Stimulated activated CD8-positive, alpha-beta memory T cell treated with anti-CD3 and anti-CD28 coated beads, Interleukin-12 subunit alpha, Interleukin-12 subunit beta, amount 100 ng/mL, for 4 hours (primary cell): Measurements from ENCODE around the gene NPS.

ENCODE experiments used
- DNase-seq: peaks from one replicate; pipeline ENCODE4 v3.0.0-alpha.2; 2020; ENCODE audit warnings: low read depth

NPS gene, protein sequence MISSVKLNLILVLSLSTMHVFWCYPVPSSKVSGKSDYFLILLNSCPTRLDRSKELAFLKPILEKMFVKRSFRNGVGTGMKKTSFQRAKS

DNA sequence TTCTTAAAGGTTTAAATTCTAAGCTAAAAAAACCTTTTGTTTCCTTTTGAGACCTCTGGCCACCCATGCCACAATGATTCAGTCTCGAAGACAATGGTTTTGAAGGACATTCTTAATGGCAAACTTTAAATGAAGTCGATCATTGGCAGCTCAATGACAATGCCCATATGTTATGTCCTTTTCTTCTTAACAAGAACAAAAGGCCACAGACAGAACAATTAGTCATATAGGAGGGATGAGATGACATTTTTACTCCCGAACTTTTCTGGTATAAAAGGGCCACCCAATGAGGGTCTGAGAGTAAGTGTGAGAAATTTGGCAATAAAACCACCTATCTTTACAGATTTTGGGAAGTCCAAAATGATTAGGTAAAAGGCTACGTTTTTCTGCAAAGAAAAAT is at the start of gene NPS:
TSS of gene NPS (plus strand) at position 301 of the 400 bp plus-strand sequence. CDS start at position 361, 60 bp downstream.
- DNase-seq: no peak

DNA sequence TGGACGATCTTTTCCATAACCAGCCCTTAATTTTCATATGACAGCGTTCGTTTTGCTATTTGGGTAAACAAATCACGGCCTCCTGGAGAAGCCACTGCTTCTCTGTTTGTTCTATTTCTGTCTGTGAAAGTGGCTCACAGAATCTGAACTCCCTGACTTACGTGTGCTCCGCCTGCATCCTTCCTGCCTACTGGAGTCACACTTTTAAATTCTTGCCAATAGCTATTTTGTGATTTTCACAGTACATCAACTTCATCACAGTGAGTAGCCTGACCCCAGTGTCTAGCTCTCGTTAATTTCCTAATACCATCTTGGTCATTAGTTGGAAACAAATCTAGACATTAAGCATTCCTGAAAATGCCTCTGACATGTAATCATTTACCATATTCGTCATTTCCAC is 49.0 kb upstream of the NPS start:
- DNase-seq: no peak

DNA sequence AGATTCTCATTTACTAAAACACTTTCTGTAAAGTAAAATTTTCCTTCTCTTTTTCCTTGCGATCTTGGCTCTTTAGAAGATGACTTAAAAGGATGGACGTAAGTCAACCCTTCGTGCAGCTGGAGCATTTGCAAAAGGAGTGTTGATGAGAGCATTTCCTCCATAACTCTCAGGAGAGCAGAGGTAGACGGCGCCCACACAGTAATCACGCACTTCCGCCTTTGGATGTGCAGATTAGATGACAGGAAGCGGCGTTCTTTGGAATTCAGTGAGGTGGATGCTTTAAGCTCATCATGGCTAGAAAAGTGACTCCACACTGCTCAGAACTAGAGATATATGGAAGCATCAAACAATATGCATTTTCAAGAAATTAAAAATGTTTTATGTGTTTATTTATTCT is 43.0 kb upstream of the NPS start:
- no peak for DNase-seq

DNA sequence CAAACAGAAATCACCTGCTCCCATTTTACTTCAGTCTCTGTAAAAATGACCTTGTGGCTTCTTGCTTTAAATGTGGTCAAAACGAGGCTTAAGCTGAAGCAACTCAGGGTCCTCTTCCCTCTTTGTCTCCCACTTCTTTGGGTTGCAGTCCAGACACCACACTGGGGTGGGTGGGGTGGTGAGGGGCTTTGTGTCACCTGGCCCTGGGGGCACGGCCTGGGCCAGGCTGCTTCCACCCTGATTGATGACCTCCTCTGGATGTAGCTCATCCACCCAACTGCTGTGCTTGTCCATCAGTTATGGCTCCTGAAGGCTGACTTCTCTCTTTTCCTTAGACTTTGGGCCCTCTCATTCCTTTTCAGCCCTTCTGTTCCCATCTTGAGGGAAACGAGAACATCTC is 26.8 kb upstream of the NPS start:
- DNase-seq: no peak

DNA sequence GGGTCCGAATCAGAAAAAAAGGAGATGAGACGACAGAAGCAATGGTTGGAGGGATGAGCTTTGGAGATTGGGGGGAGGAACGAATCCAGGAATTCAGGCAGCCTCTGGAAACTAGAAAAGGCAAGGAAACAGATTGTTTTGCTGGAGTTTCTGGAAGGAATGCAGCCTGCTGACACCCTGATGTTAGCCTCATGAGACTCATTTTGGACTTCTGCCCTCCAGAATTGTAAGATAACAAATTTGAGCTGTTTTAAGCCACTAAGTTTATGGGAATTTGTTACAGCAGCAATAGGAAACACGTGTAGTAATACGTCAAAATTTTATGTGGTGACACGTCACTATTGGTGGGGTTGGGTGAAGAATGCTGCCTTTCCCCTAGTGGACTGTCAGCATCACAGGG is 25.6 kb upstream of the NPS start:
- no peak for DNase-seq

DNA sequence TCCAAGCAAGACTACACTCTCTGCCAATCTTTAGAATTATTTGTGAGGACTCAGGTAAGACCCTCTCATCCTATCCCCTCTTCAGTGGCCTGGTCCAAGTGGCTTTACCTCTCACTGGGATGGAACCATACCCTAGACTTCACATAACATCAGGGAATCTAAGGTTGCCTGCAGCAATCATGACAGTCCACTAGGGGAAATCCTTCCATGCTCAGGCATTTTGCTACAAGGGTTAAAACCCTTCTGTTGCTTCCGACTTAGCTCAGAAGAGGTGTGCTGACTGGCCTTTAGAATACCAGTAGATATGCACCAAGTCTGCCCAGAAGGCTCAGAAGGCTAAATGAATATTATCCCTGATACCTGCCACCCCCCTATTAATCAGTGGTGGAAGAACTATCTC is 24.9 kb upstream of the NPS start:
- DNase-seq: no peak

DNA sequence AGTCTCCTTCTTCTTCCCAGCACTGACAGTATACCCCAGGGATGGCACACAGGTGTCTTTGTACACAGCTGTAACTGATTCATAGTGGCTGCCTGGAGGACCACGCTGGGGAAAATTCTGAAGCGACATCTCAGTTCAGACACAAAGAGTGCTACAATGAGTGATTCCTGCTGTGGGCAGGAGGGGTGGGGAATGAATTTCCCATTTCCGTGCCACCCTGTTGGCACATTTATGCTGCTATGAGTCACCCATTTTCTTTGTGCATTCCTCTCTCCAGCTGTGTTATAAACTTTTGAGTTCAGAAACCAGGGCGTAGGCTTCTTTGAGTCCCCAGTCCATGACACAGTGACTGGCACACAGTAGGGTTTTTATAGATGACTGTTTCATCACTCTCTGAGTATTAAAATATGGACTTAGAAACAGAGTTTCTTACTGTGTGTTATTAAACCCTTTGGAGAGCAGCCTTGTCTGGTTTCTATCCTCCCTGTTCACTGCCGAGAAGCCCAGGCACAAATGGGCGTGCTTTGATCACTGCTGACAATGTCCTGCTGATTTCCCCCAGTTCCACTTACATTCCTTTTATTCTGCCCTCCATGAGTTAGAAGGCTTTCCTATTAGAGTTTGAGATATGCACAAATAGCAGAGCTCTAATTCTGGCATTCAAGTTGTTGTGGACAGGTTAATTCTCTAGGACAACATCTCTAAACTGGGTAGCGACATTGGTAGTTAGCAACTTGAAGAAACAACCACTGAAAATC is 24.0 kb upstream of the NPS start:
- DNase-seq: no peak

DNA sequence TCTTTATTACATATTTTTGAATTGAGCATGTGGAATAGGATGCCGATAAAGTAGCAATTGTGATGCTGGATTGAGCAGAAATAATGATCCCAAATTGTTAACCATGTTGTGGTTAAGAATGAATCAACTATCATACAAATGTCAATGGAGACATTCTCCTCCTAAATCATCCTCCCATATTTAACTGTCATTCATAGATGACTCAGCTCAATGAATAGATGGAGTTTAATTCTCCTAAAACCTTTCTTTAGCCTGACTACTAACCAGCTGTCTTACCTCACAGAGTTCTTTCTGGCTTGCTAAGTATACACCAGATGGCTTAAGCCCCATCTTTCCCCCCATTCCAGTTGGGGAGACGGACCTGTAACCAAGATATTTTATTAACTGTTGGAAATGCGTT is 23.4 kb upstream of the NPS start:
- DNase-seq: no peak

DNA sequence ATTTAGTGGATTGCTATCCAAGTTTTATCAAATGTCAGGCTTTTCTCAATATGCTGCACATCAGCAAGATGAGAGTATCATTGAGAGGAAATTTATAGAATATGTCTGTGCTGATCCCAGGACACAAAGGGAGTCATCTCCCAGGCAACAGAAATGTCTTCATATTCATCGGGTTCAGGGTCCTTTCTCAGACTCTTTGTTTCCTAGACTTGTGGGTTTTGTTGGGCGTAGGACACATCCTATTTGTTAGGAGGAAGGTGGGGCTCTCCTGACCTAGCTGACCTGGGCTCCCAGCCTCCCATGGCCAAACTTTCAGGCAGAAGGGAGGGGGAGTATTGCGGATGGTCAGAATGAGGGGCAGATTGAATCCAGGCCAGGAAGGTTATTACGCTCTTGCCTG is 22.9 kb upstream of the NPS start:
- no peak for DNase-seq

DNA sequence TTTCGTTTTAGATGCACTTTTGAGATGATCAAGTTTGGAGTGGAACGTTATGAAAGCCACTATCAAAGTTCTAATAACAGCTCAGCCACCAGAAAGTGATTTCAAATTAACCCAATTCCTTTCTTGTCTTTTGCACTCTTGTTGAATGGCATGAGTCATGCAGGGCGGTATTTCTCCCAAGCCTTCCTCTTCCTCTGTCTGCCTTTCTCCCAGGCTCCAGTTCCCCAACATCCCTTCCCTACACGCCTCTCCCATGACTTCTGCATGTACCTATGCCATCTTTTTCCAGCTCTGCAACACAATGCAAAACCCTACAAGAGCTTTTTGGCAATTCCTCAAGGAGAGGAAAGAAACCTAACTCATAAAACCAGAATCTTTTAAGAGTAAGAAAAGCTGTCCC is 21.8 kb upstream of the NPS start:
- no peak for DNase-seq

DNA sequence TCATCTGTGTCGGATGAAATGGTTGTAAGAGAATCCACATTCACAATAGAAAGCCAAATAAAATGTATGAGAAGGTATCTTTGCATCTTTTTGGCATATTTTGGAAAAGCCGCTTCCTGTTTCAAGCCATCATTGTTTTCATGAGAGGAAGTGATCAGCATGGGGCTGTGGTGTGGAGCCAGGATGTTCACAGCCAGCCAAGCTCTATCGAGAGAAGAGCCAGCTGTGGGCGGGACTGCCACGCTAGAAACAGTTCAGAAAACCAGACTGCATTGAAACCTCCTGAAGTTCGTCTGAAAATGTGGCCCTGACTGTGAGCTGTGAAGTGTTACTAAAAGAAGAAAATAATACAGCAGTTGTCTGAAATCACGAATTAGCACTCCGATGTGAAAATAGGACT is 21.2 kb upstream of the NPS start:
- no peak for DNase-seq

DNA sequence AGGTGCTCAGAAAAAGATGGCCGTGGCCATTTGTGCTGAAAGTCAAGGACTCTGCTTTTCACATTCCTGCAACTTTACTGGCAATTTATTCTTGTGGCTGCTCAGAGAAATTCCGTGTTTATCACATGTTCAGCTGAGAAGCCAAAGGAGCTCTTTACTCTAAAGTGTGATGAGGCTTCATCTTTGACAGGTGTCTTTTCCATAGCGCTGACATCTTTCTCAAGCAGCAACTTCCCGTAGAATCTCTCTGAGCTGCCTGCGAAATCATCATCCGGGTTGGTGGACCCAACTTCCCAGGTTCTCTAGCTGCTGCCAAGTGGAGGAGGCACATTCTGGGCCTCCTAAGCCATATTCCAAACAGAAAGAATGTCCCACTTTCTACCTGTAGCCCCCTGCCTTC is 16.9 kb upstream of the NPS start:
- DNase-seq: no peak

DNA sequence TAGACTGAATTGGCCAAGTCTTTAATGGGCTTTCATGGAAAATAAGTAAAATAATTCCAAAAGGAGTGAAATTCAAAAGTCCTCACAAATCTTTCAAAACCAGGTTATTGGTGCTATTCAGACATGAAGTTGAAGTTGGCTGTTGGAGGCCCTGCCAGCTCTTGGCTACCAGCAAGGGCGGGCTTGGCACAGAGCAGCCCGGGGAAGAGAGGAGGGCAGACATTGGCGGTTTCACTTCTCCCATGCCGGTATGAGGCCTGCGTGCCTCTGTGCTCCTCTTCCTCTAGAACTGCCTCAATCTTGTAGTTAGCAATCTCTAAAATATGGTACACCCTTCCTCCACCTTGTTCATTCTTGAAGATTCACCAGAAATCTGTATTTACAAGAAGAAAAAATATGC is 16.4 kb upstream of the NPS start:
- no peak for DNase-seq

DNA sequence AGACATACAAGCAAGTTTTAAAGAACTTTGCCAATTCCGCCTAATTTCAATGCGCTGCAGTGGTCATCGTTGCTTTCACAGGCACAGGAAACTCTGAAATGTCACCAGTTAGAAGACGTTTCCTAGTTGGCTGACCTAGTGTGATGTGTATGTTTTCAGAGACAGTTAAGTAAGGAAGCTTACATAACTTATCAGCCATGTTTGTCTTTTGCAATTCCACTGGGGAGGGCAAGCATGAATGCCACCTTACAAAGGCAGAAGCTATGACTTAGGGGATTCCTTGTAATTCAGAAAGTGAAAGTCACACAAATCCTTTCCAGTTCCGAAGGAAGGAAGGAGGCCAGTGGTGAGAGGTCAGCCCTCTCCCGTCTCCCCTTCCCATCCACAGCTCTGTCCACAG is 15.0 kb upstream of the NPS start:
- no peak for DNase-seq

DNA sequence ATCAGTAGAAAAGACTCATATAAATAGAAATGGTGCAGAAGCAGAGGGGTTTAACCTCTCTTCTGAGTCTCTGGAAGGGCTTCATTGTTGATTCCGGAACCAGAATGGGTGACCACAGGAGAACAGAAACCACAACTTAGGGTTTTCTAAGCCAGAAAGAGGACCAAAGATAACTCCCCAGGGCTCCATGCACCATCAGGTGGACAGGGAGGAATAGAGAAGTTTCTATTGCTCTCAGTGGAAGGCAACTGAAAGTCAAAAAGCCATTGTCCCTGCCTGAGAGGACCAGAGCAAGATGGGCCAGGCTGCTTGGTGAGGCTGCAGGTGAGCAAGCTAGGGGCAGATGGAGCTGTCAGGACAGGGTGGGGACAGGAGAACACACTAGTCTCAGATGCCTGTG is 14.6 kb upstream of the NPS start:
- DNase-seq: no peak

DNA sequence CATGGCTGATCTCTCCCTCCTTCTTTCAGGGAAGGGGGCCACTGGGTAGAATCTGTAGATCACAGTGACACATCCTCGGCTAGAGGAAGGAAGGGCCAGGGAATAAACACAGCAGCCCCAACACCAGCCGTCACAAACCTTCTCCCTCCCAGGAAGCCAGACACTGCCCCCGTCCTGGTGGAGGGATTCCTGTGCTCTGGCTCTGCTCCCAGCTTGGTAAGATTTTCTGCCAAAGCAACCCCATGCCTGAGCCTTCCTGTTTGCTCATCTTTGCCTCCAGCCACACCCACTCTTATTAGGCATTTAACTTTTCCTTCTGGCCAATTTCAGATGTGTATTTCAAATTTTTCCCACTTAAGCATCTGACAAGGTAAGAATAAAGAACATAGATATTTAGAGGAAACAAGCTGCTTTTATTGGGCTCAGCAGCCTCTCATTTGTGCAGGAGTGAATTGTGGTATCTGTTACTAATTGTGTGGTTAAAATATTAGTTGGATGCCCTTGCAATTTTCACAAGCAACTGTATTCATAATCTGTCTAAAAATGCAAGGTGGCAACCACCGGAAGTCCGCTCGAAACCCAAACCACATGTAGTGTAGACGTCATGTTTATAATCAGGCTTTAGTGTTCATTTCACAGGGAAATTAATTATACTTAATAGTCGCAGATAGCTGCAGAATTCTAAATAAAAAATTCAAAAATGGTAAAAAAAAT is 13.2 kb upstream of the NPS start:
- DNase-seq: no peak

DNA sequence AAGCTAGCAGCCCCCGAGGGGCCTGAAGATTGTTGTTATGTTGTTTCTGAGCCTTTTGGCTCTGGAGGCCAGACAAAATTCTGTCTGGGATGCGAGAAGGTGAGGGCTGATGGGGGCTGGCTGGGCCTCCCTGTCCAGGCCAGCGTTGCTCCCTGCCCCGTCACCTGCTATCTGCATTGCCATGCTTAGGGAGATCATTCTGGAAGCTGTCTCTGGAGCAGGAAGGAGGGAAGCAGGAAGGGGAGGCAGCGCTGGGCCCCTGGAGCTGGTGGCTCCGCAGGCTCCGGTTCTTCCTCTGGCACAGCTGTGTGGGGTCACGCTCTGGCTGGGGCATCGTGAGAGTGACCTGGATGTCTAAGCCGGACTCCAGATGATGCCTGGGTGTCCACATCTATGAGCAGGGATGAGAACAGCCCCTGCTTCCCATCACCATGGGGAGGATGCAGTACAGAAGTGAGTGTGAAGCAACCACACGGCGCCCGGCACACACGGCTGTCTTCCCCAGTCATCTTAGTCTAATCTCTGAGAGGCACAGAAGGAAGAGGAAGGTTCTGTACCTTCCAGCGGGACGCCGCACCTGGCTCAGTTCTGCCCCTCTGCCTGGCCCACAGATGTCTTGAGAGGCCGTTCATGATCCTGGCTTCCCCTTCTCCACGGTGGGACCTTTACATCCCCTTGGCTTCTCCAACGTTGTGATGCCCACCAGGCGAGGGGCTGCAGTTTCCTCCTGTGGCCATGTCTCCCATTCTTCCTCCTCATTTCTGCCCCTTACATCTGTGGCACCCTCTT is 11.9 kb upstream of the NPS start:
- DNase-seq: no peak

DNA sequence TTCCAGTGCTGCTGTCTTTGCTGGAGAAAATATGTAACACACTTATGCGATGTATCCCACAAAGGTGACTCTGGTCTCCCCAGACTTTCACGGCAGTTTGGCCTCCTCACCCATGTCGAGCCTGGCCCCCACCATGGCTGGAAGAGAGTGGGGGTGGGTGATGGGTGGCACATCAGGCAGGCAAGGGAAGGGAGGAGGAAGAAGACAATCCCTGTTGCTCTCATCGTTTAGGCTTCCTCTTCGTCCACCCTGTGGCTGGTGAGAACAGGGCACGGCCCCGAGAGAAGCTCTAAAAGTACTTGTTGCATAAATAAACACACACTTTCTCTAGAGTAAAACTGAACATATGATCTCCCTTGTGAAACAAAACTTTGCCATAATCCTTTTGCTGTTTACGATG is 11.2 kb upstream of the NPS start:
- no peak for DNase-seq

DNA sequence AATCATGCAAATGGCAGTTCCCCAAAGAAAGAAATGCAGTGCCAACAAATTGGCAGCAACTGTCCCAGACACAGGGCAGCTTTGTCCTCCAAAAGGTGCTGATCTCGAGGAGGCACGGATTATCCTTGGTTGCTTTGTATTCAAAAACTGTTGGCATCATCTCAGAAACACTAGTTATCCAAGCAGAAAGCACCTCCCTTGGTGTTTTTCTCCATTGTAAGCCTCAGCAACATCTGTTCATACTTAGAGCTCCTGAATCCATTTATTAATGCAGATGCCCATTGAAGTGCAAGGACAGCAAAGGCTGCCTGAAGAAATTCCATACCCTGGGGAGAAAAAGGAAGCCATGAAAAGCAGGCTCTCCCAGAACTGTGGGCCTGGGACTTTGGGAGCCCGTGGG is 1.1 kb upstream of the NPS start:
- no peak for DNase-seq

DNA sequence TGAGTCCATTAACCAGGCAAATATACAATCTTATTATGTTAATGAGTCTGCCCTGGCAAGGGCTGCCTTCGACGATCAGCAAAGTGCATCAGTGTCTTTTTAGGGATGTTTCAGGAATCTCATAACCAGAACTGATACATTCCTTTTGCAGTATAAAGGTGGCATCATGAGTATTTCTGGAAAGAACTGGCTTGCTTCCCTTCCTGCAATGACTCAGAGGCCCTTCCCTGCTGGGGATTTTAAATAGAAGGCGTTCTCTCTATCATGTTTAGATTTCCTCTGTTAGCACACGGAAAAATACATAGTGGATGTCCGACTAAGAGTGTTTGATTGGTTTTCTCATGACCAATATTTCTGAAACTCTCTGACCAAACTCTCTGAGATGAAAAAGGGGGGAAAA is 1.8 kb downstream of the NPS start:
- DNase-seq: no peak

DNA sequence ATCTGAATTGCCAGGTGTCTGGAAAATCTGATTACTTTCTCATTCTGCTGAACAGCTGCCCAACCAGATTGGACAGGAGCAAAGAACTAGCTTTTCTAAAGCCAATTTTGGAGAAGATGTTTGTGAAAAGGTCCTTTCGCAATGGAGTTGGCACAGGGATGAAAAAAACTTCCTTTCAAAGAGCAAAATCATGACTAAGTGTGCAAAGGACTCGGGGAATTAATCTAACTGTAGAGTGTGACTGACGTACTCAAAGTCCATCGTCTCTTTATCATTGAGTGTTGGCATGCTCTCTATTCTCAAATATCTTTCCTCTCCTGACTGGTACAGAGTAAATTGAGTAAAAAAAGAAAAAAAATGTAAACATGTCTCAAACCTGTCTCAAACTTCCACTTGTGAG is 3.3 kb downstream of the NPS start:
- no peak for DNase-seq

DNA sequence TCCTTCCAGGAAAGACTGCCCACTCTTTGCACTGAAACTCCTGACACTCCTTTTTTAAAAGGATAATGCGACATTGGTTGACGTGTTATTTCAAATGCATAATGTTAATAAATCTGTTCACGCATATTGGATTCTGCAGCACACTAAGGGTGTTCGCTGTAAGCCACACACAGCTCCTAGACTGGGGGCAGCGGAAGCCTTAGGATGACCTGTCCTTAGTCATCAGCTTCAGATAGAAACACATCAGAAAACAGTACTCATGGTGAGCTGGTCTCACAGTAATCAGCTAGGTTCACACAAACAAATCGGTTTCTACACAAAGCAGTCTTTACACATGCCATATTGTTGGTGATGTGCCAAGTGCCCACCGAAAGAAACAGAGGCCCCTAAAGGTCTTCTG is 4.3 kb downstream of the NPS start:
- DNase-seq: no peak

DNA sequence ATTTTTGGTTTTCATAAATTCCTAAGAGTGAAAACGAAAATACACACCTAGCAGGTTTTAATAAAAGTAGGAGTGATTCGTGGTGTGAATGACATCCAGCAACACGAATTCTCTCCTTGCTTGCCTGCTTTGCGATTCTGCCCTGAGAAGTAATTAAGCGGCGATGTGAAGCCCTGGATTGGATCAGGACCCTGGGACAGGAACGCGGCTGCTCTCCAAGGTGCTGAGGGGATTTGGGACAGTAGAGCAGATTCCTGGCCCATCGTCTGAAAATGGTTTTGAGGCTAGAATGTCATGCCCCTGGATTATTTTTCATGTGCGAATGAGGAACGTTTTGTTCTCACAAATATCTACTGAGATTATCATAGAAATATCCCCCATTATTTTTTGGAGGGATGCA is 7.8 kb downstream of the NPS start:
- DNase-seq: no peak
